Activated CD8-positive, alpha-beta T cell treated with anti-CD3 and anti-CD28 coated beads for 36 hours (primary cell): ENCODE measurements around the gene ENG. TPM values are rescaled to one million over a fixed set of nuclear protein-coding genes. Genes with fewer than 3 reads are reported as not detected.
"Not testable (repeated sequence)": the region's sequence is repeated elsewhere in the genome, so short reads cannot be mapped to it uniquely, and the experiment has no call there.

Experiments
- ATAC-seq: fragments of 200-7000 bp; cut with Tn5 transposase; one replicate; pipeline ENCODE4 v1.10.0; 2021; ENCODE audit warnings: mild to moderate bottlenecking, moderate library complexity
- CTCF ChIA-PET: fragments of 350-600 bp; sonication (Branson Sonifier 250); formaldehyde crosslinking; loops from one replicate; lab custom pipeline; 2021; ENCODE audit warnings: antibody characterized with exemption; lab: Charles Lee
- POLR2A ChIA-PET: fragments of 350-600 bp; sonication (Branson Sonifier 250); formaldehyde crosslinking; loops from one replicate; lab custom pipeline; 2021; ENCODE audit warnings: antibody characterized with exemption; lab: Charles Lee
- DNase-seq: peaks from one replicate; pipeline ENCODE4 v3.0.0-alpha.2; 2020
- H3K27ac Mint-ChIP-seq: one replicate; pipeline ENCODE4 v1.8.0; 2021; ENCODE audit warnings: mild to moderate bottlenecking, mixed read lengths
- H3K27me3 Mint-ChIP-seq: one replicate; pipeline ENCODE4 v1.8.0; 2021; ENCODE audit warnings: mixed read lengths
- H3K36me3 Mint-ChIP-seq: one replicate; pipeline ENCODE4 v1.8.0; 2021; ENCODE audit warnings: low read depth, mixed read lengths
- H3K4me1 Mint-ChIP-seq: one replicate; pipeline ENCODE4 v1.8.0; 2021; ENCODE audit warnings: low read depth, mixed read lengths
- H3K4me3 Mint-ChIP-seq: one replicate; pipeline ENCODE4 v1.8.0; 2021; ENCODE audit warnings: mild to moderate bottlenecking, moderate library complexity, mixed read lengths
- H3K9me3 Mint-ChIP-seq: one replicate; pipeline ENCODE4 v1.8.0; 2021; ENCODE audit warnings: mixed read lengths
- intact Hi-C: fragments of 100-400 bp; cut with micrococcal nuclease; formaldehyde crosslinking; loops from one replicate; pipeline ENCODE4 v1.10.0; 2022
- total RNA-seq, 2 experiments: library from RNA; stranded (reverse); gene quantifications; one replicate each; pipeline ENCODE4 v1.2.3, GENCODE V29; 2021
- TF ChIP-seq, protein P1 (sequence below): fragments of 200-600 bp; IDR thresholded peaks from one replicate; pipeline ENCODE4 v1.8.0; 2022; ENCODE audit warnings: antibody characterized with exemption, mild to moderate bottlenecking

Gene ENG
- total RNA-seq, 2 experiments from 2014 or later: 14.2 to 15.0 TPM

DNA sequence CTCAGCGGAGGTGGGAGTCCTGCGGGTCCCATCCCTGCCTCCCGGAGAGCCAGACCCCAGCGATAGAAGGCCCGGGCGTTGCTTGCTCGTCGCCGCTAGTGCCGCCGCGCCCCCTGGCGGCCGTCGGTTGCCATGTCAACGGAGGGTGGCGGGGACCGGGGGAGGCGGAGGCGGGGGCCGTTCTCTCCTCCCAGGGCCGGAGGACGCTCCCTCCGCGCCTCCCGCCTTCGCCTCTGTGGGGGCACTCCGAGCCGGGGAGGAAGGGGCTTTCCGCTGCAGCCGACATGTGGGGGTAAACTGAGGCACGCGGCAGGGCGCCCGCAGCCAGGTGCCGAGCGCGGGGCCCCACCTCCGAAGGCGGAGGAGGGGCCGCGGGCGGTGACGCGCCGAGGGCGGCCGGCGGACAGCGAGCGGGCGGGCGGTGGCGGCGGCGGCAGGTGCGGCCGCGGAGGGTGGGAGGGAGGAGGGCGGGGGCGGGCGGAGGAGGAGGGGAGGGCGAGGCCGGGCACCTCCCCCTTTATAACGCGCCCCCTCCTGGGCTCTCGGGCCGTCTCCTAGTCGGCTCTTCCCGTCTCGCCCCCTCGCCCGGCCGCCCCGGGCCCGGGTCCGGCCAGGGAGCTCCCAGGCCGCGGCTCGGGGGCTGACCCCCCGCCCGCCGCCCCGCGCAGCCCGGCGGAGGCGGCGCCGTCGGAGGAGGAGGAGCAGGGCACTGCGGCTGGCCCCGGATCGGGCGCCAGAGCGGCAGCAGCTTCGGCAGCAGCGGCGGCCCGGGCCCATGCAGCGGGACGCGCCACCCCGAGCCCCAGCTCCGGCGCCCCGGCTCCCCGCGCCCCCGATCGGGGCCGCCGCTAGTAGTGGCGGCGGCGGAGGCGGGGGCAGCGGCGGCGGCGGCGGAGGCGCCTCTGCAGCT lies 69.2 kb downstream of the ENG start:
- no peaks in the 10 kb centered on the region for H3K27me3 Mint-ChIP-seq
- DNase-seq (peak; percentile 90), ATAC-seq (peak; percentile 37)
- intact Hi-C loops: no loop called here
- peaks cover 36% of the 10 kb centered on the region for H3K36me3 Mint-ChIP-seq
- H3K9me3 Mint-ChIP-seq: no peaks in the 10 kb centered on the region
- ChIA-PET CTCF (interaction anchor here (0.8 to 10.7 kb wide), 11 partner anchors 13 to 196 kb away, joined by 3 to 144 read pairs (median 5); partner anchors contain the start of gene TOR2A), POLR2A (interaction anchor here (0.6 to 8.1 kb wide), 21 partner anchors 9 to 1464 kb away, joined by 3 to 56 read pairs (median 4); partner anchors contain the start of genes ENG, FPGS, LRSAM1 and RPL12)
- peak overlapping the region; percentile 95 for H3K27ac Mint-ChIP-seq
- peak overlapping the region; percentile 97 for H3K4me3 Mint-ChIP-seq
- H3K4me1 Mint-ChIP-seq: peaks cover 72% of the 10 kb centered on the region
- TF ChIP-seq, protein P1, sequence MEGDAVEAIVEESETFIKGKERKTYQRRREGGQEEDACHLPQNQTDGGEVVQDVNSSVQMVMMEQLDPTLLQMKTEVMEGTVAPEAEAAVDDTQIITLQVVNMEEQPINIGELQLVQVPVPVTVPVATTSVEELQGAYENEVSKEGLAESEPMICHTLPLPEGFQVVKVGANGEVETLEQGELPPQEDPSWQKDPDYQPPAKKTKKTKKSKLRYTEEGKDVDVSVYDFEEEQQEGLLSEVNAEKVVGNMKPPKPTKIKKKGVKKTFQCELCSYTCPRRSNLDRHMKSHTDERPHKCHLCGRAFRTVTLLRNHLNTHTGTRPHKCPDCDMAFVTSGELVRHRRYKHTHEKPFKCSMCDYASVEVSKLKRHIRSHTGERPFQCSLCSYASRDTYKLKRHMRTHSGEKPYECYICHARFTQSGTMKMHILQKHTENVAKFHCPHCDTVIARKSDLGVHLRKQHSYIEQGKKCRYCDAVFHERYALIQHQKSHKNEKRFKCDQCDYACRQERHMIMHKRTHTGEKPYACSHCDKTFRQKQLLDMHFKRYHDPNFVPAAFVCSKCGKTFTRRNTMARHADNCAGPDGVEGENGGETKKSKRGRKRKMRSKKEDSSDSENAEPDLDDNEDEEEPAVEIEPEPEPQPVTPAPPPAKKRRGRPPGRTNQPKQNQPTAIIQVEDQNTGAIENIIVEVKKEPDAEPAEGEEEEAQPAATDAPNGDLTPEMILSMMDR: peak; percentile 86

DNA sequence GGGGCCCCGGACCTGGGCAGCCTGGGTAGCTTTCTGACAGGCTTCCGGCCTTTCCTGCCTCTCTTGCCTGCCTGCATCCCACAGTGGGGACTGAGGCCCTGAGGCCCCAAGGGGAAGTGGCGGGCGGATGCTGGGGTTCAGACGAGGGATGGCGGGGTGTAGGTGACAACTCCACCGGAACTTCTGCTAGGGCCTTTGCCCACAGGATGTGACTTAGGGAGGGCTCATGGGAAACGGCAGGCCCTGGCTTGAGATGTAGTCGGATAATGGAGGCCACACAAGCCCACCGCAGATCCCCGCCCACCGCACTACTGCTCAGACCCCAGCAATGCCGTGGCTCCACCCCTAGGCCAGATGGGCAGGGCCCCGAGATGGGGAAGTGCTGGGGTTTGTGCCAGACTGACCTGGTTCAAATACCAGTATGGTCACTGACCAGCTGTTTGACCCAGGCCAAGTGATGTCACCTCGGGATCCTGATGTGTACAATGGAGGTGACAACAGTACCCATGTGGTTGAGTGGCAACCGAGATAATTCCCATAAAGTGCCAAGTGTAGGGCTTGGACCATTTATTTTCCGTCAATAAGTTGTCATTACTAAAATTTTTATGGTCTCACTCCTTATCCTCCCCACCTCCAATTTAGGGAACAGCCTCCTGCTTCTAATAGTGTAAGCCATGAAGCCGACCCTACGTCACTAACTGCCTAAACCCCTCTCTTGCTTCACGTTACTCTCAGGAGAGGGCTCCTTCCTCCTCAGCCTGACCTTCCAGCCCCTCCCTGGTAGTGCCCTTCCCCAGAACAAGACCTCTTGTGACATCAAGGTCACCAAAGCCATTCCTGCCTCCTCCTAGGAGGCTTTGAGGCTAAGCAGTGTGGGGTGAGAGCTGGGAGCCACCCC lies 71.1 kb downstream of the ENG start:
- Mint-ChIP-seq H3K9me3 (no peaks in the 10 kb centered on the region), H3K27me3 (no peaks in the 10 kb centered on the region), H3K36me3 (peaks cover 22% of the 10 kb centered on the region), H3K4me1 (peaks cover 63% of the 10 kb centered on the region), H3K27ac (peak overlapping the region; percentile 95), H3K4me3 (peak overlapping the region; percentile 76)
- ATAC-seq (peak; percentile 29), DNase-seq (peak; percentile 94)
- ChIA-PET CTCF (interaction anchor here (1.0 to 10.7 kb wide), 4 partner anchors 15 to 138 kb away, joined by 3 to 144 read pairs (median 48); partner anchors contain the start of gene TOR2A), POLR2A (interaction anchor here (0.7 to 8.1 kb wide), 9 partner anchors 9 to 335 kb away, joined by 3 to 56 read pairs (median 3); partner anchors contain the start of genes FPGS and TOR2A)
- TF ChIP-seq, protein P1: no peak
- intact Hi-C loops: loop anchor here (5.0 kb wide), 2 partner anchors 46 to 134 kb away; partner anchors contain the start of genes ST6GALNAC4 and TOR2A

DNA sequence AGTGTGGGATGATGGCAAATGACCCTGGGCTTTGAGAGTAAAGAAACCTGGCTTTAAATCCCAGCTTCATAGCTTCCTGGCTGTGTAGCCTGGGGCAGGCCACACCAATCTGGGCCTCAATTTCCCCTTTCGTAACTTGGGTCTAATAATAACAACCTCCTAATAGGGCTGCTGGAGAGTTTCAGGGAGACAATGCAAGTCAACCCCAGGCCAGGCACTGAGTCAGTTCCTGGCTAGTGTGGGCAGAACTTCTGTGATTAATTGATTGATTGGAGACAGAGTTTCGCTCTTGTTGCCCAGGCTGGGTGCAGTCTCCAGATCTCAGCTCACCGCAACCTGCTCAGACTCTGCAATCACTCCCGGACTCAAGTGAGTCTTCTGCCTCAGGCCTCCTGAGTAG lies 72.7 kb downstream of the ENG start:
- ATAC-seq: no peak
- POLR2A ChIA-PET: interaction anchor here (1.2 to 8.1 kb wide), 5 partner anchors 7 to 333 kb away, joined by 3 to 56 read pairs (median 12); partner anchors contain the start of gene TOR2A
- H3K36me3 Mint-ChIP-seq: peaks cover 15% of the 10 kb centered on the region
- H3K9me3 Mint-ChIP-seq: no peaks in the 10 kb centered on the region
- peaks cover 49% of the 10 kb centered on the region for H3K4me1 Mint-ChIP-seq
- CTCF ChIA-PET: interaction anchor here (7.6 to 10.7 kb wide), 2 partner anchors 13 to 47 kb away, joined by 58 to 144 read pairs; partner anchors contain the start of gene TOR2A
- DNase-seq: no peak
- TF ChIP-seq, protein P1: no peak
- intact Hi-C loops: loop anchor here (5.0 kb wide), 2 partner anchors 45 to 135 kb away; partner anchors contain the start of genes ST6GALNAC4 and TOR2A
- H3K27me3 Mint-ChIP-seq: no peaks in the 10 kb centered on the region
- H3K27ac Mint-ChIP-seq: peak overlapping the region; percentile 95
- H3K4me3 Mint-ChIP-seq: no peak overlapping the region

DNA sequence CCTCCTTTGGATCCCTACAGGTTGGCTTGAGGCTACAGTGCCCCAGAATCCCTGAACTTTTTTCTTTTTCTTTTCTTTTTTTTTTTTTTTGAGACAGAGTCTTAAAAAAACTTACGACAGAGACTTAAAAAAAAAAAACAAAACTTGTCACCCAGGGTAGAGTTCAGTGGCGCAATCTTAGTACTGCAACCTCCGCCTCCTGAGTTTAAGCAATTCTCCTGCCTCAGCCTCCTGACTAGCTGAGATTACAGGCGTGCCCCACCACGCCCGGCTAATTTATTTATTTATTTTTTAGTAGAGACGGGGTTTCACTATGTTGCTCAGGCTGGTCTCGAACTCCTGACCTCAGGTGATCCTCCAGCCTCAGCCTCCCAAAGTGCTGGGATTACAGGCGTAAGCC lies 73.5 kb downstream of the ENG start:
- Mint-ChIP-seq H3K27ac (peak overlapping the region; percentile 99), H3K36me3 (peaks cover 19% of the 10 kb centered on the region), H3K4me1 (peaks cover 51% of the 10 kb centered on the region)
- not testable (repeated sequence) for H3K27me3 Mint-ChIP-seq, H3K9me3 Mint-ChIP-seq, DNase-seq, ATAC-seq, H3K4me3 Mint-ChIP-seq
- intact Hi-C loops: loop anchor here (5.0 kb wide), 2 partner anchors 44 to 136 kb away; partner anchors contain the start of genes ST6GALNAC4 and TOR2A
- ChIA-PET POLR2A (interaction anchor here (1.3 to 3.7 kb wide), 3 partner anchors 12 to 330 kb away, joined by 3 to 35 read pairs (median 9); partner anchors contain the start of genes LRSAM1 and RPL12), CTCF (interaction anchor here (1.3 to 10.7 kb wide), 2 partner anchors 12 to 140 kb away, joined by 3 to 144 read pairs; no protein-coding TSS in a partner anchor)
